ENCODE results near the gene SSNA1. TPM values are rescaled to one million over a fixed set of nuclear protein-coding genes. Genes with fewer than 3 reads are reported as not detected.
A peak's percentile ranks its signal among the peaks of the same experiment; 100 is the strongest.

The SSNA1 gene
- total RNA-seq, 2 donors from 2014 or later: 114 to 124 TPM

DNA sequence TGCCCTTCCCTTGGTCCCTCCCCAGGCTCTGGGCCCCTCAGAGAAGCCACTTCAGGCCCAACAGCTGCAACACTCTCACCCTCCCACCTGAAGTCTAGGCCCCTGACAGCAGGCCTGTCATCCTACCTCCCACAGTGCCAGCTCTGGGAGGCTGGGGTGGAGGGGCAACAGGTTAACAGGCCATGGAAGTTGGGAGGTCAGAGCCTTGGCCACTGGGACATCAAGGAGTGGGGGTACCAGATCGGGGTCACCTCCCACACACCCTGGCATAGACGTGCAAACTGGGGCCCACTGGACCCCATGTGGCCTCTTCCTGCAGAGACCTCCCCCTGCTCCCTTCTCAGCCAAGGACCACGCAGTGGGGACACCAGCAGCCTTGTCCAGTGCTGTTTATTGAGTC, 2.8 kb downstream of the SSNA1 start:
- Histone ChIP-seq H3K27me3 (replicated peaks; ENCODE audit: insufficient read depth) (no peaks in the 10 kb centered on the region), H3K9me3 (no peaks in the 10 kb centered on the region), H3K4me3 (no peak overlapping the region), H3K27ac (peak overlapping the region in 1 of 2 donors; percentile 2), H3K4me1 (replicated peaks) (peaks cover 38% of the 10 kb centered on the region), H3K36me3 (peaks cover 0 to 3% of the 10 kb centered on the region in 2 donors)
- DNase-seq (ENCODE audit: low spot score): no peak
- intact Hi-C loops (cut with DNase I): no loop called here
- TF ChIP-seq POLR2A (IDR thresholded peaks at IDR 0.05) (no peak), POLR2AphosphoS5 (IDR thresholded peaks at IDR 0.05) (no peak)
- TF ChIP-seq, protein P1, sequence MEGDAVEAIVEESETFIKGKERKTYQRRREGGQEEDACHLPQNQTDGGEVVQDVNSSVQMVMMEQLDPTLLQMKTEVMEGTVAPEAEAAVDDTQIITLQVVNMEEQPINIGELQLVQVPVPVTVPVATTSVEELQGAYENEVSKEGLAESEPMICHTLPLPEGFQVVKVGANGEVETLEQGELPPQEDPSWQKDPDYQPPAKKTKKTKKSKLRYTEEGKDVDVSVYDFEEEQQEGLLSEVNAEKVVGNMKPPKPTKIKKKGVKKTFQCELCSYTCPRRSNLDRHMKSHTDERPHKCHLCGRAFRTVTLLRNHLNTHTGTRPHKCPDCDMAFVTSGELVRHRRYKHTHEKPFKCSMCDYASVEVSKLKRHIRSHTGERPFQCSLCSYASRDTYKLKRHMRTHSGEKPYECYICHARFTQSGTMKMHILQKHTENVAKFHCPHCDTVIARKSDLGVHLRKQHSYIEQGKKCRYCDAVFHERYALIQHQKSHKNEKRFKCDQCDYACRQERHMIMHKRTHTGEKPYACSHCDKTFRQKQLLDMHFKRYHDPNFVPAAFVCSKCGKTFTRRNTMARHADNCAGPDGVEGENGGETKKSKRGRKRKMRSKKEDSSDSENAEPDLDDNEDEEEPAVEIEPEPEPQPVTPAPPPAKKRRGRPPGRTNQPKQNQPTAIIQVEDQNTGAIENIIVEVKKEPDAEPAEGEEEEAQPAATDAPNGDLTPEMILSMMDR (IDR thresholded peaks at IDR 0.05): no peak
- WGBS: 74% methylated on average over 3 of the region's 3 CpGs

DNA sequence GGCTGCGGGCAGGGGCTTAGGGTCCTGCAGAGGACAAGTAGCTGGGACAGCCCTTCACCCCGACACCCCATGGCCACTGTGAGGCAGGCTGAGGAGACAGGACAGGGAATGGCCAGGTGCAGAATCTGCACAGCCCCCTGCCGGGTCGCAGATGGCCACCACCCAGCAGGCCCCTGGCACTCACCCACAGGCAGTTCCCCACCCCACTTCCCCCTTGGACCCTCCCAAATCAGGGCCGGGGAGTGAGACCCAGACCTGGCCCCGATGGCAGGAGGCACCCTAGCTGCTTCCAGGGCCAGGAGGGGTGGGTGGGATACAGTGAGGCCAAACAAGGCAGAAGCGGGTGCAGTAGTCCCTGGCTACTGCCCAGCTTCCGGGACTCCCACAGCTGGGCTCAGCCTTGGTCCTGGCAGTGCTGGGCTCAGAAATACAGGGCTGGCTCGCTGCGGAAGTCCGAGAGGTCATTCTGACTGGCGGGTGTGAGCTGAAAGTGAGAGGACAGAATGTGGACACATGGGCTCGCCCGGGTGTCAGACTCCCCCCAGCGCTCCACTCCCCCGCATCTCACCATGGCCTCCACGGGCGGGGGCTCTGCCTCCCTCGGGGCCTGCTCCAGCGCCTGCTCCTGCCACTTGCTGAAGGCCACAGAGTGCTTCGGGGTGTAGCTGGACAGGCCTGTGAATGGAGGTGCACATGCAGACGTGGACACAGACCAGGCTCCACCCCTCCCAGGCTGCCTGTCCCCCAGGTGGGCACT, 3.4 kb downstream of the SSNA1 start:
- no peak overlapping the region for H3K27ac ChIP-seq
- intact Hi-C loops (cut with DNase I): no loop called here
- WGBS: 79% methylated on average over 21 of the region's 22 CpGs
- DNase-seq (ENCODE audit: low spot score): no peak
- no peaks in the 10 kb centered on the region for H3K27me3 ChIP-seq (replicated peaks; ENCODE audit: insufficient read depth)
- peaks cover 0 to 3% of the 10 kb centered on the region in 2 donors for H3K36me3 ChIP-seq
- peaks cover 36% of the 10 kb centered on the region for H3K4me1 ChIP-seq (replicated peaks)
- TF ChIP-seq POLR2A (IDR thresholded peaks at IDR 0.05) (no peak), POLR2AphosphoS5 (IDR thresholded peaks at IDR 0.05) (no peak)
- TF ChIP-seq, protein P1 (IDR thresholded peaks at IDR 0.05): no peak
- no peak overlapping the region for H3K4me3 ChIP-seq
- no peaks in the 10 kb centered on the region for H3K9me3 ChIP-seq

DNA sequence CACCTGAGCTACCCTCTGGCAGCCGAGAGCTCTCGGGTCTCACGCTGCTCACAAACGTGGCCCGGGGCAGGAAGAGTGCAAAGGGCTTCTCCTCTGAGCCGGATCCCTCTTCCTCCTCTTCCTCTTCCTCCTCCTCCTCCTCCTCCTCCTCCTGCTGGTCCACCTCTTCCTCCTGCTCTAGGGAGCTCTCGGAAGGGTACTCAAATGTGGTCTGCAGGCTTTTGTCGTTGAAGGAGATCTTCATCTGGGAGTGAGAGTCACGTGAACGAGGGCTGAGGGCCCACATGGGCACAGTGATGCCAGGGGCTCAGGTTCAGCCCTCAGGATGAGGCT, 3.9 kb downstream of the SSNA1 start:
- H3K4me3 ChIP-seq: no peak overlapping the region
- no peak for DNase-seq (ENCODE audit: low spot score)
- no peaks in the 10 kb centered on the region for H3K27me3 ChIP-seq (replicated peaks; ENCODE audit: insufficient read depth)
- peaks cover 0 to 3% of the 10 kb centered on the region in 2 donors for H3K36me3 ChIP-seq
- H3K4me1 ChIP-seq (replicated peaks): peaks cover 33% of the 10 kb centered on the region
- intact Hi-C loops (cut with DNase I): no loop called here
- WGBS: 92% methylated on average over 10 of the region's 10 CpGs
- H3K27ac ChIP-seq: no peak overlapping the region
- H3K9me3 ChIP-seq: no peaks in the 10 kb centered on the region
- no peak for TF ChIP-seq POLR2A (IDR thresholded peaks at IDR 0.05)

DNA sequence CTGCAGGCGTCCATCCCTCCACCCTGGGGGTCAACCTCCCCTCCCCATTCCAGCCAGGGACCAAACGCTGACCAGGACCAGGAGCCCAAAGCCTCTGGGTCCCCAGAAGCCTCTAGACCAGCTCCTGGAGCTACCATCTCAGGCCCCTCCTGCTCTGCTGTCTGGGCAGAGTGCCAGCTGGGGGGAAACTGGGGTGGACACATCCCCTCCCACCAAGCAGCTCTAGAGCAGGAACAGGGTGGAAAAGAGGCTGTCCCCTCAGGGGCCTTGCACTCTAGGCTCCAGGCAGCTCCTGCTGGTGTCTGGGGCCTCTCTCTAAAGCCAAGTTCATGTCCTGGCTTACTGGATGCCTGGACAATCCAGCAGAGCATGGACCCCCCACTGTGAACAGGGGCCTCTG, 4.4 kb downstream of the SSNA1 start:
- no peak for DNase-seq (ENCODE audit: low spot score)
- intact Hi-C loops (cut with DNase I): no loop called here
- WGBS: 90% methylated on average over 2 of the region's 2 CpGs
- H3K4me1 ChIP-seq (replicated peaks): peaks cover 35% of the 10 kb centered on the region
- TF ChIP-seq POLR2AphosphoS5 (IDR thresholded peaks at IDR 0.05) (no peak), POLR2A (IDR thresholded peaks at IDR 0.05) (no peak)
- TF ChIP-seq, protein P1 (IDR thresholded peaks at IDR 0.05): no peak
- H3K9me3 ChIP-seq: no peaks in the 10 kb centered on the region
- H3K27me3 ChIP-seq (replicated peaks; ENCODE audit: insufficient read depth): no peaks in the 10 kb centered on the region
- H3K27ac ChIP-seq: no peak overlapping the region
- H3K4me3 ChIP-seq: no peak overlapping the region
- peaks cover 0 to 3% of the 10 kb centered on the region in 2 donors for H3K36me3 ChIP-seq

DNA sequence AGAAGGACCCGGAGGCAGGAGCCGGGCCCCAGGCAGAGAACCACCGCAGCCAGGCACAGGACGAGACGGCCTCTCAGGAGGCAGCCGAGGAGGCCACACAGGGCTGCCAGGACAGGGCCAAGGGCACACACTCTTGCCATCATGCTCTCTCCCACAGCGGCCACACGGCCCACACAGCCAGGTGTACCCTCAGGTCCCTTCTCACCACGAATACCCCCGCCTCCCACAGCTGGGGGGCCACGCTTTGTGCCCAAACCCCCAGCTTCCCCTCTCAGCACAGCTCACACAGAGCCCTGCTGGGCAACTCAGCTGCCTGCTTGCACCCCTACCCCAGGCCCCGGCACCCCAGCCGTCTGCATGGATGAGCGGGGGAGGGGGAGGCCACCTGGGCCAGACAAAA, 5.3 kb downstream of the SSNA1 start:
- Histone ChIP-seq H3K36me3 (peaks cover 0 to 3% of the 10 kb centered on the region in 2 donors), H3K27ac (no peak overlapping the region), H3K4me3 (no peak overlapping the region), H3K9me3 (no peaks in the 10 kb centered on the region), H3K27me3 (replicated peaks; ENCODE audit: insufficient read depth) (no peaks in the 10 kb centered on the region), H3K4me1 (replicated peaks) (peaks cover 40% of the 10 kb centered on the region)
- no peak for DNase-seq (ENCODE audit: low spot score)
- TF ChIP-seq, protein P1 (IDR thresholded peaks at IDR 0.05): no peak
- TF ChIP-seq POLR2A (IDR thresholded peaks at IDR 0.05) (no peak), POLR2AphosphoS5 (IDR thresholded peaks at IDR 0.05) (no peak)
- WGBS: 87% methylated on average over 8 of the region's 14 CpGs
- intact Hi-C loops (cut with DNase I): no loop called here
